ENCODE results near the gene ZNF282. TPM values are rescaled to one million over a fixed set of nuclear protein-coding genes. Genes with fewer than 3 reads are reported as not detected.

The ZNF282 gene
- total and polyA plus RNA-seq, 9 of the 15 experiments (the other 6 are each of a cell fraction or from before 2014, with no cell fraction given), result 0.76 to 58.6 (median 17.4) TPM

DNA sequence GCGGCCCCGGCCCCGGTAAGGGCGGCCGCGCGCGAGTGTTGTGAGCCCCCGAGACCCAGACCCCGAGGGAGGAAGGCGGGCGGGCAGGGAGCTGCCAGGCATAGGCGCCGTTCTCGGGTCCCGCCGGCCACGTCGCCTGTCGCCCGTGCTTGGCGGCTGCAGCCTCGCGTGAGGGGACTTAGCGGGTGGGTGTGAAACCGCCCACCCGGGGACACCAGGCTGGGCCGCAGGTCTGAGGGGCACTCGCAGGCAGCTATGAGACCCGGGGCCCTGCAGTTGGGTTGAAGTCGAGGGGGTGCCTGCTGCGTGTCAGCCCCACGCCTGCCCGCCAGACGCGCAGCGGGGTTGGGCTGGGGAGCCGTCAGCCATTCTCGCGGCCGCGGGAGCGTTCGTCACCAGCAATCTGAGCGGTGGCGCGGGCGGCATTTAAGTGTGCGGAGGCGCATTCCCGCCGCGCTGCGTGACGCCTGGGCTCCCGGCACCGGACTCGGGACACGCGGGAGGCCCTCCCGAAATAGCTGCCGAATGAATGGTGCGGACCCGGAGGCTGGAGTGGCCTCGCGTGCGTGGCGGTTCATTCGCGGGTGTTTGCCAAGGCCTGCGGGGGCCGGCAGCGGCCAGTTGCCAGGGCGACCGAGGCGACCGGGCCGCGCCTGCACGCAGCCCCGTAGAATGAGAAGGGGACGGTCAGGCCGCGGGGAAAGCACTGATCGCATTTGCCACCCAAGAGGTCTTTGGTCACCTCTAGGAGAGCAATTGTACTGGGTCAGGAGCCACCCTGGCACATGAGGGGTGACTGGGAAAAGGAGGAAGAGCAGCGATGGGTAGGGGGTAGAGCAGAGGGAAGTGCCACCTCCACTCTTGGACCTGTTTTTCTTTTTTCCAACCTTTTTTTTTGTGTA is 47.3 kb upstream of the ZNF282 start (continued):
- TF ChIP-seq RUNX1 (IDR thresholded peaks at IDR 0.05; ENCODE audit: low read depth) (no peak), MECOM (CRISPR knock-in tag; IDR thresholded peaks at IDR 0.05) (no peak), ZC3H4 (CRISPR knock-in tag; IDR thresholded peaks at IDR 0.05; ENCODE audit: borderline replicate concordance) (peak; percentile 2; the same call in 1 of the 2 replicates), SP1 (CRISPR knock-in tag; IDR thresholded peaks at IDR 0.05) (peak; percentile 47; the same call in 1 of the 2 replicates), ZNF146 (CRISPR knock-in tag; IDR thresholded peaks at IDR 0.05; ENCODE audit: unreplicated experiment) (peak; percentile 10), HMGN3 (IDR thresholded peaks at IDR 0.05; ENCODE audit: borderline replicate concordance, extremely low read depth, insufficient read length, low read depth, low read length) (peak; percentile 26), RBM15 (IDR thresholded peaks at IDR 0.05; ENCODE audit: insufficient read depth, low read length) (0 out of 2 replicates have a peak, but pooled peaks have one; percentile 81), TCF7L2 (IDR thresholded peaks at IDR 0.05; ENCODE audit: low read depth, low read length) (no peak), CHD1 (IDR thresholded peaks at IDR 0.05; ENCODE audit: low read length) (peak; percentile 88), MEF2D (tag; conservative IDR thresholded peaks at IDR 0.05; ENCODE audit: low read depth) (no peak), SAFB2 (IDR thresholded peaks at IDR 0.05; ENCODE audit: borderline replicate concordance, low read depth, low read length, severe bottlenecking) (no peak), RCOR1 (IDR thresholded peaks at IDR 0.05; ENCODE audit: borderline replicate concordance in 1 of 2, low read depth in 2 of 2, low read length in 2 of 2) (0 out of 4 replicates have a peak, but pooled peaks of 1 of the 2 experiments have one; percentile 7), CAMTA2 (CRISPR knock-in tag; conservative IDR thresholded peaks at IDR 0.05) (no peak), CHD4 (IDR thresholded peaks at IDR 0.05; ENCODE audit: insufficient read depth, insufficient replicate concordance, low read depth, low read length, poor library complexity, severe bottlenecking) (no peak), HSF4 (CRISPR knock-in tag; IDR thresholded peaks at IDR 0.05; ENCODE audit: borderline replicate concordance) (no peak), ZNF224 (CRISPR knock-in tag; IDR thresholded peaks at IDR 0.05) (peak; percentile 94), CREBBP (IDR thresholded peaks at IDR 0.05; ENCODE audit: low read depth, low read length) (no peak), ZBTB17 (CRISPR knock-in tag; IDR thresholded peaks at IDR 0.05) (no peak), HDGF (IDR thresholded peaks at IDR 0.05) (no peak), HDAC8 (tag; IDR thresholded peaks at IDR 0.05) (no peak), ZNF79 (CRISPR knock-in tag; IDR thresholded peaks at IDR 0.05; ENCODE audit: low read depth) (no peak), ZNF57 (CRISPR knock-in tag; IDR thresholded peaks at IDR 0.05) (no peak), CHCHD3 (CRISPR knock-in tag; IDR thresholded peaks at IDR 0.05) (no peak)
- TF ChIP-seq, protein P1, sequence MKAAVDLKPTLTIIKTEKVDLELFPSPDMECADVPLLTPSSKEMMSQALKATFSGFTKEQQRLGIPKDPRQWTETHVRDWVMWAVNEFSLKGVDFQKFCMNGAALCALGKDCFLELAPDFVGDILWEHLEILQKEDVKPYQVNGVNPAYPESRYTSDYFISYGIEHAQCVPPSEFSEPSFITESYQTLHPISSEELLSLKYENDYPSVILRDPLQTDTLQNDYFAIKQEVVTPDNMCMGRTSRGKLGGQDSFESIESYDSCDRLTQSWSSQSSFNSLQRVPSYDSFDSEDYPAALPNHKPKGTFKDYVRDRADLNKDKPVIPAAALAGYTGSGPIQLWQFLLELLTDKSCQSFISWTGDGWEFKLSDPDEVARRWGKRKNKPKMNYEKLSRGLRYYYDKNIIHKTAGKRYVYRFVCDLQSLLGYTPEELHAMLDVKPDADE (conservative IDR thresholded peaks at IDR 0.05; ENCODE audit: control insufficient read depth, low read depth, low read length), result peak; percentile 78; the same call in 1 of the 2 replicates
- TF ChIP-seq, protein P2, sequence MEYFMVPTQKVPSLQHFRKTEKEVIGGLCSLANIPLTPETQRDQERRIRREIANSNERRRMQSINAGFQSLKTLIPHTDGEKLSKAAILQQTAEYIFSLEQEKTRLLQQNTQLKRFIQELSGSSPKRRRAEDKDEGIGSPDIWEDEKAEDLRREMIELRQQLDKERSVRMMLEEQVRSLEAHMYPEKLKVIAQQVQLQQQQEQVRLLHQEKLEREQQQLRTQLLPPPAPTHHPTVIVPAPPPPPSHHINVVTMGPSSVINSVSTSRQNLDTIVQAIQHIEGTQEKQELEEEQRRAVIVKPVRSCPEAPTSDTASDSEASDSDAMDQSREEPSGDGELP (CRISPR knock-in tag; IDR thresholded peaks at IDR 0.05; ENCODE audit: borderline replicate concordance), result peak; percentile 76
